Astrocyte (in vitro differentiated cells and primary cell): ENCODE data around the gene PLEKHG4B.

Source experiments
- CTCF ChIP-seq: IDR thresholded peaks from 2 replicates; pipeline ENCODE4 v1.5.1; 2011; ENCODE audit warnings: low read depth, mild to moderate bottlenecking, inconsistent platforms, low read length, moderate library complexity; ENCODE audit not compliant: insufficient read depth
- EZH2 ChIP-seq: IDR thresholded peaks from 2 replicates; pipeline ENCODE4 v1.6.1; 2012; ENCODE audit warnings: mild to moderate bottlenecking, low read length, inconsistent platforms; ENCODE audit not compliant: insufficient read depth

GRCh38 chr5:199950-200645 is 108.1 kb downstream of the PLEKHG4B start:
- no peak for TF ChIP-seq CTCF
- no peak for TF ChIP-seq EZH2
